Activated CD8-positive, alpha-beta memory T cell treated with anti-CD3 and anti-CD28 coated beads, Interleukin-2, amount 50 U/mL, for 48 hours (primary cell): ENCODE data around the gene GLIS1.

Experiments used
- DNase-seq: peaks from one replicate; pipeline ENCODE4 v3.0.0-alpha.2; 2020

GLIS1 gene

DNA sequence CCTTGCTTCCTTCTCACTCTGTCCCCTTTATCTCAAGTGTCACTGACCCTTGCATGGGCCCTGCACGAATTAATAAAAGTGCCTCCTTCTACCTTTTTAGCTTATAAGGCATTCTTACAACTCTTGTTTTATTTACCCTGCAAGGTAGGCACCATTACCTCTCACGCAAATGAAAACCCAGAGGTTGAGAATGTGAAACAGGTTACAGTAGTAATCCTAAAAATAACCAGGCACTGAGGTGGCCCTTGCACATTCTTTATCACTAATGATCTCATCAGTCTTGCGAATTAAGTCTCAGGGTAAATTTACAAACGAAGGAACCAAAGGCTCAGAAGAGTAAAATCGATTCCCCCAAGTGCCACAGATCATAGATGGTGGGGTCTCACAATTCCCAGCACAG, 3.7 kb downstream of the GLIS1 start:
- no peak for DNase-seq

DNA sequence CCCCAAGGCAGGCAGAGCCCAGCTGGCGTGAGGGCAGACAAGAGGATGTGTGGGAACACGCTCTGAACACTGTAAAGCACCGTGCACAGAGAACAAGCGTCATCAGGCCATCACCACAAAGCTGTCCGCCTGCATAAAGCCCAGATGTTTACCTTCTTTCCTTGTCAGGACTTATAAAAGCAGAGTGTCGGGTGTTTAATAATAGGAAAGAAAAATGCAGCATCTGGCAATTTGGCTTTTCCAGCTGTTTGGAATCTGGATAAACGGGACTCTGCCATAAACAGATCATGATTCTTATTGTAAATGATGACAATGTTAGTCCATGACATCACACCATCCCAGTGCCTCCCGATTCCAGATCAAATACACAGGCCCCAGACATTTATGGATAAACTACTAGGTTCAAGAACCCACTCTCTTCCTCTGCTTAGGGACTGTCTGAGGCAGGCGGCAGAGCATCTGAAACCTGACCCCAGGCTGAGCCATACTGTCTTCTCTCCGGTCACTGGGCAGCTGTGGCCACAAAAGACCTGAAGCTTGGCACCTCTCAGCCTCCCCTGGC, 4.2 kb downstream of the GLIS1 start:
- DNase-seq, result no peak

DNA sequence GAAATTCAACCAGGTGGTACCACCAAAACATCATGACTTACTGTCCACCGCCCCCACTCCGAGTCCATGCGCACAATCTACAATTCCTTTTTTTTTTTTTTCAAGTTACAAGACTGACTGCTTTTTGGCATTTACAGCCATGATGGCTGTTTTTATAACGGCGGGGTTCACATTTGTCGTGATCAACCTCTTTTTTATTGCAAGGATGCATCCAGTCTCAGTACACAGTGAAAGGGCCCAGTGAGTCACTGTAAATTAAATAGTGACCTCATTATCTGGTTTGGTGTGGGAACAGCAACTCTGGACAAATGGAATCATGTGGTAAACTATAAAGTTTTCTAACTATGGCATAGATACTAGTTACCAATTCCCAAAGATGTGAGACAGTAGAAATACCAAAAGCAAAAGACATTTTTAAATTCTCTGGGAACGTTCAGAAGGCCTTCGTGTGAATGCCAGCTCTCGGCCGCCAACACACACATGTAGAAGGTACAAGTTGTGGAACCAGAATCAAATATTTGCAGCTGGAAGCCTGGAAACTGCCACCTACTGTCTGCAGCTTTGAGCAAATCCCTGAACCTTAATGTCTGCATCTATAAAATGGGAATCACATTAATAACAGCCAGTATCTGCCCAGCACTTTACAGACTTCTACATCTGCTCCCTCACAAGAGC, 4.9 kb downstream of the GLIS1 start:
- DNase-seq, result no peak

DNA sequence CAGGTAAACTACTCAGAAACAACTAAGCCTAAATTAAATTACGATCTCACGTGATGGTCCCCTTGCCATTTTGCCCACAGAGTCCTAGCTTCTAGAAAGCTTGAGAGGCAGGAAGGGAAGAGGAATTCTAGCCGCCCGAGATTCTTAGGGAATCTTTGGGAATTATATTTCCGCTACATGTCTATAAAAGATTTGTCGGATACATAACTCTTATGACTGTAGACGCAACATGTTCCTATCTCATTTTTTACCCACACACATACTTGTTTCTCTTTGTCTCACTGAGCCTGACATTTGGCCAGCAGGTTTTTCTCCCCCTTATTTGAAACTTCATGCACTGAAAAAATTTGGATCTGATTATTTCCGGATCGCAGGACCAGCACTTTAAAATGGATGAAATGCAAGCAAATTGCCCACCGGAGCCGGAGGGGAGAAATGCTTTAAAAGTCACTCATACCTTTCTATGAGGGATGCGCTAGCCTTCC, 5.5 kb downstream of the GLIS1 start:
- no peak for DNase-seq

DNA sequence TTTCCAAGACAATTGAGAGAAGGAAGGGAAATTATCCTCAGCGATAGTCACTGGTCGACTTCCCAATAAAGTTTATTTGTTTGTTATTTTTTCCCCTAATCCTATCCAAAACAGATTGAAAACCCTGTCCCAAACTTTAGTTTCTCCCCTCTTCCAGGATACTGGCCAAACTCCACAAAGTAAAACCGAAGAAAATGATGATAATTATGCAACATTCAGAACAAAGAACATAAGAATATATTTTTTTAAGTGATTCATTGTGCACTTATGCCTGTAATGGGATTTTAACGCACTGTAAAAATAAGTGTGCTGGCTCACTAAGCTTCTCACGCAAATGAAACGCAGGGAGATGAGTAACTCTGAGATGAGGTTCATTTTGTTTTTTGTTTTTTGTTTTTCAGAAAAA, 6.0 kb downstream of the GLIS1 start:
- DNase-seq, result no peak

DNA sequence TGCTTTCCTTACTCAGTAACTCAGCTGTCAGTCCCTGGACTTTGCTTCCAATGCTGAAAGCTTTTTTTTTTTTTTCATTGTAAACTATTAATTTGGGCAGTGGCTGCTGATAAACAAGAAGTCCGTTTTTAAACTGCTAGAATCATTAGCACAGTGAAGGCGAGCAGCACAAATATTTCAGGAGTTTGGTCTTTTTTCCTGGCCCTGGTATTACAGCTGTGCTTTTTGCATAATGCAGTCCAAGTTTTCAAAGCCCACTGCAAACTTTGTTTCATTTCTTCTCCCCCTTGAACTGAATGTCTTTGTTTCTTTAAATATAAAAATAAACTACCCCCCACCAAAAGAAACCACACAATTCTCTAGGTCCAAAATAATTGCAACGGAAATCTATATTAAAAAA, 6.6 kb downstream of the GLIS1 start:
- no peak for DNase-seq

DNA sequence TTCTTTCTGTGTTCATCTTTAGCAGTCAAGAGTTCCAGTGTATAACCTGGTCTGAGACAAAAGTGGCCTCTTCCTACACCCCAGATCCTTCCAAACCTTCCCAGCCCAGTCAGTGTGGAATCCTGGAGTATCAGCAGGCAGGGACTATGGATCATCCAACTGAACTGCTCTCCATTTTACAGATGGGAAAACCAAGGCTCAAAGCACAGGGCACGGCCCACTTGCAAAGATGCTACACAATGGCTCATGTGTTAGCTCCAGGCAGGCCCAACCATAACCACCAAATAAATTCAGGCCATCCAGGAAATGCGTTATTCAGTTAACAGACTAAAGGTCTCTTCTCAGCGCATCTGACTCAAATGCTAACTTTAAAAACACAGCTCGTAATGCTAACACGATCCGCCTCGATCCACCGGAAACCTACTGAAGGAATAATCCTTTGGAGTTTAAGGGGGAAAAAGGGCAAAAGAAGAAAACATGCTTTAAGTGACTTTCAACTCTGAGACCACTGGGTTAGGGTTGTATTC, 7.1 kb downstream of the GLIS1 start:
- DNase-seq, result no peak

DNA sequence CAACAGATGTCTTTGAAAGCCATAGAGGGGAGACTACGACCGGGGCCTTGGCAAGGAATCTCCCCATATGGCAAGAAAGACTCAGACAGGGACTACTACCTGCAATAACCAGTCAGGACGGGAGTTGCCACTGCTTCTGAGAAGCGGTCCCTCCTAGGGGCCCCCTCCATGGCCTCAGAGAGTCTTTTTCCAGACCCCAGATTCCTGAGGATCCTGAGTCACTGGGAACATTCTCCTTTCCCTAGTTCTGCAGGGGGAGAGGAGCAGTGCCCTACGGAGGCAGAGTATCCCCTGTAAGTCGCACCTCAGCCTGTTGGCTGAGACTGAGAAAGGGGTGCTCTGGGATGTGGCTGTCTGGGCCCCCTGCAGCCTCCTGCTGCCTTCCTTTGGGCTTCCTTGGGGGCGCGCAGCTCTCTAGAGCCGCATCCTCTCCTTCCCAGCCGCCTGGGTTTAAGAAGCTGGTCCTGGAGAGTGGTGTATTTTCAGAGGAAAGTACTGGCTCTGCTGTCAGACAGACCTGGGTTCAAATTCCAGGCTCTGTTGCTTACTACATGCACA, 7.8 kb downstream of the GLIS1 start:
- no peak for DNase-seq

DNA sequence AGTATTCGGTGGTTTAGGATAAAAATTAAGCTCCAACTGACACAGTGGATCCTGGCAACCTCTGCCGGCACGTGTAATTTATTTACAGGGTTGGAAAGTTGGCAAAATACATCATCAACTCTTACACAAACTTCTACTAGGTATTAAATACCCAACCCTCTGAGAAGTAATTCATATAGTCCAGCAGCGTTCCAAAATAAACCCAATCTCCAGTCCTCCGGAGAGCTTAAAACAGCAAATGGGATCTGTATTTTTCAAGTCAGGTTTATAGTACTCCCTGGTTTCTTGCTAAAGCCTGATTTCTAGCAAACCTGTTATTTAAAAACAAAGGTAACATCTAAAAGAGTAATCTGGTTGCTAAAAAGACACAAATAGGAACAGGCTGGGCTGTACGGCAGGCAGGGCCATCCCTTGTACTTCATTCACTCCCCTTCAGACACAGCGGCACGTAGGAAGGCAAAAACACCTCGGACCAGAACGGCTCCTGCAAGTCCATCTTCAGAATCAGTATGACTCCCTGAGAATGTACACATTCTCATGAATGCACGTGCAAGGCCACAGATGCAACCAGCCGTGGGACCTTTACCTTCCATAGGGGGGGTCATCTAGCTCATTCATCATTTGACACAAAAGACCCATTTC, 8.6 kb downstream of the GLIS1 start:
- DNase-seq, result no peak

DNA sequence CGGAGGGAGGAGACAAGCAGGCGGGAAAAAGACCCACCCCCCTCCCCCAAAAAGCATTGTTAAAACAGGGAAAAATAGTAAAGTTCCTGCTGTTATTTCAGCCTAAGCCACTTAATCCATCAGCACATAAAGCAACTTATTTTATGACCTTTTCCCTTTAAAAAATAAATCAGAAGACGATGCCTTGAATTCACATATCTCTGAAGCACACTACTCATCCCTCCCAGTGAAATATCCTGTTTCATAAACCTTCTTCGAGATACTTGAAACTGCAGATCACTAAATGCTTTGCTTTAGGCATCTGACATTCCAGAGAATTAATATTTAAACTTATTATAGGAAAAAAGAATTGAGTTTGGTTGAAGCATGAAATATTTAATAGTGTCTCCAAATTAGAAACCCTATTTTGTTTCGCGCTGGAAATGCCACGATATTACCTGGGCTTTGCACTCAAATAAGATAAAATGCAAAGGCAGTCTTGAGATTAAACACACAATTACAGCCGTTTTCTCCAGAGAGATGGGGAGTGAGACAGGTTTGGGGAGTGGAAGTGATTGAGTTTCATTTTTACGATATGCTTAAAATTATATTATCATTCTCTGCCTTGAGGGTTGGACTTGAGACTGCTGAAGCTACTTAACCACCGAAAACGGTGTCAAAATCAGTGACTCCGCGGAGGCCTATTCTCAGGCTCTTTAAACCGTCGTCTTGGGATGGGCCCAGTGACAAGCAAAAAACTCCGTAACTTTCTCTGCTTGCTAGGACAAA, 9.3 kb downstream of the GLIS1 start:
- DNase-seq, result no peak

DNA sequence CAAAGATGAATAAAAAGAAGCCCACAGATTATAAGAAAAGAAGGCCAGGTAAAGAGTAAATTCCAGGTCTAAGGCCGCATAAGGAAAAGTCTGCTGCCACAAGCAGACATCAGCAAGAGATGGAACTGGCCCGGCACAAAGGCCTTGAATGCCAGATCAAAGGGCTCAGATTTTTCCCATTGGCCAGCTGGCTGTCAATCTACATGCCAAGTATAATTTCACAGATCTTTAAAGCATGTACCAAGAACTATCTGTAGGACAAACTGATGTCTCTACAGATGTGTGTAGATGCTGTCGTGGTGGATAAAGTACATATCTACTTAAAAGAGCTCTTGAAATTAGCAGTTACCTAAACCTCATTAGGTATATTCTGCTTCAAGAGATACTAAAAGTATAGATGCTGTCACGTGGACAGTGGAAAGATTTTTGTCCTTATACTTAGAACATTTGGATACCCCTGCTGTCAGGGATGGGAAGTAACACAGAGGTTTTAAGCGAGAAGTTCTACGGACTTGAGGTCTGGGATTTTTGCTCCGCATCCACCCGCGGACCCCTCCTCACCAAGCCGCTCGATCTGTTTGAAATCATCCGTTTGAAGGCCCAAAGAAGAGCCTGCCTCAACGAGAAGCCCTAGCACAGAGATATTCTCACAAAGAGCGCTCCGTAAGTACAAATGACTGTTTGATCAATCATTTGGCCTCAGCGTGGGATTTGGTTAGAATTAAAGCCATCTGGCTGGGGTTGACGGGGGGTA, 10.1 kb downstream of the GLIS1 start:
- no peak for DNase-seq

DNA sequence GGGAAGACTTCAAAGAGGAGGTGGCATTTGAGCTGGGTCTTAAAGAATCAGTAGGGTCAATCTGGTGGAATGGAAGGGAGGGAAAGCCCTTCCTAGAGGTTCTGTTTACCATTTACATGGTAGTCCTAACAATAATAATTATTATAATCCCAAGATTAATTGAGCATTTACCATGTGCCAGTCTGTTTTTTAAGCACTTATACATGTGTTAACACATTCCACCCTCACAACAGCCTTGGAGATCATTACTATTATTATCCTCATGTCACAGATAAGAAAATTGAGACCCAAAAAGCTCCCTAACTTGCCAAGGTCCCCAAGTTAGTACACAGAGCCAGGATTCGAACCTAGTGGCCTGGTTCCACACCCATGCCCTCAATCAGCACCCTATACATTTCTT, 10.8 kb downstream of the GLIS1 start:
- DNase-seq, result no peak

DNA sequence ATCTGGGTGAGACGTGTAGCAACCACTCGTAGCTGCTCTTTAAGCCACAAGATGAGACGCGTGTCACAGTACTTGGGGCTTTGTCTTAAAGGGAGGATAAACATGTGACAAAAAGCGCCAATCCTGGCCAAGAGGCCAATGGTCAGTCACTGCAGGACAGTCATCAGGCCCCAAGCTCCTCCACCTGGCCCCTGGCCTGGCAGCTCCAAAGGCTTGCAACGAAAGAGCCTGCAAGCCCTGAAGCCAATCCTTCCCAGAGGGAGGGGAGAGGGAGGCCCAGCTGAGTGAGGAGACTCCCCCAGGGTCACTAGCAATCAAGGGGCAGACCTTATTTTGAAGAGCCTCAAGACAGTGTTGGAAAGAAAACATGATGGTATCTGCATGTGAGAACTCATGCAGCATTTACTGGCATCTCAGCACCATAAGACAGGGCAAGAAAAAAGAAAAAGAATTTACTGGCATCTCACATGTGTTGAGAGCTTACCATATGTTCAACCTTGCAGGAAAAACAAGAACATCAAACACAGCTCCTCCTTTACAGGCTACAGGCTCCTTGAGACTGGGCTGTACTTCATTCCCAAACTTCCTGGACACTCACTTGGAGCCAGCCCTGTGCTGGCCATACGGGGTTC, 11.4 kb downstream of the GLIS1 start:
- DNase-seq, result no peak

DNA sequence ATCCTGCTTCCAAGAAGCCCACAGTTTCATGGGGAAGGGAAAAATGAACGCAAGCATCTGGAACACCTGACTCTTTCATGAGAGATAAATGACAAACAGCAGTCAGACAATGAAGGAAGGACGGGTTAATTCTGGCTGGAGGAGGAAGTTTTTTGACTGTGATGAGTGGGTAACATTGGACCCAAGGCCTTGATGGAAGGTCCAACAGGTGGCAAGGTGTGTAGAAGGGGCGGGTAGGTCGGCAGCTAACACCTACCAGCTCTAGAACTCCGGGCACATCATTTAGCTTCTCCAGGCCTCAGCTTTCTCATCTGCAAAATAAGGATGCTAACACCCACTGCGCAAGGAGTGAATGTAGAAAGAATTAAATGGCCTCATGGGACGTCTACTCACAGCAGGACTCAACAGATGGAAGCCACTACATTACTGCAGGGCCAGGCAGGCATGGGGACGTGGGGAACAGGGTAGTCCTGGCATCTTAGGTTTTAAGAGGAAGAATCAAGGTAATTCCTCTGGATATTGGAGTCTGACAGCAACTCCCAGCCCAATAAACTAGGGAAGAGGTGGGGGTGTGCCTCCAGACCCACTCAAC, 12.9 kb downstream of the GLIS1 start:
- DNase-seq, result no peak

DNA sequence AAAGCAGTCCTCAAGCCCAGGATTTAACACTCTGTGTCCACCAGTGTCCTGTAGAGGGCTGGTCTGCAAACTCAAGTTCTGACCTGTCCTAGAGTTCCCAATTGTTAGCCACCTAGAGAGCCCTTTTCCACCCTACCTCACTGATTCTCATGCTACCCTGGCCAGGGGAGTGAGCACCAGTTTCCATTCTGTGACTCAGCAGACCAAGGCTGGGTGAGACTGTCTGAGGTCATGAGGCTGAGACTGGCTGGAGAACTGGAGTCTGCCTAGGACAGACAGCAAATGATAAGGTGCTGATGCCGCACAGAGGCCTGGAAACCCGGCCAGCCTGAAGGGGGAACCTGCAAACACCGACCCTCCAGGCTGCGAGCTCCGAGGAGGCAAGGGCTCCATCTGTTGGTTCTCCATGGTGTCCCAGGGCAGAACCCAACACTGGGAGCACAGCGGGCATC, 13.7 kb downstream of the GLIS1 start:
- DNase-seq, result no peak

DNA sequence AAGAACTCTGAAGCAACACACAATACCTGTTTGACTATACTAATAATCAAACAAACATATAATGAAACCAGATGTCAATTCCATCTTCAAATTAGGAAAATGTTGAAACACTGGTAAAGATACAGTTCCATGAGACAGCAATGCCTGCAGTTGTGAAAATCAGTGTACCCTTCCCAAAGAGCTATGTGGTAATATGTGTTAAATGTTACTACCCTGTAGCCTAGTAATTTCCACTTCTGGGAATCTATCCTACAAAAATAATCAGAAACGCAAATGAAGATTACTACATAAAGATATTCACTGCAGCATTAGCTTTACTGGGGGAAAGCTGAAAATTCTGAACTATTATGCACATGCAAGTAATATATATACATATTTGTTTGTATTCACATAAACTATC, 16.9 kb downstream of the GLIS1 start:
- no peak for DNase-seq

DNA sequence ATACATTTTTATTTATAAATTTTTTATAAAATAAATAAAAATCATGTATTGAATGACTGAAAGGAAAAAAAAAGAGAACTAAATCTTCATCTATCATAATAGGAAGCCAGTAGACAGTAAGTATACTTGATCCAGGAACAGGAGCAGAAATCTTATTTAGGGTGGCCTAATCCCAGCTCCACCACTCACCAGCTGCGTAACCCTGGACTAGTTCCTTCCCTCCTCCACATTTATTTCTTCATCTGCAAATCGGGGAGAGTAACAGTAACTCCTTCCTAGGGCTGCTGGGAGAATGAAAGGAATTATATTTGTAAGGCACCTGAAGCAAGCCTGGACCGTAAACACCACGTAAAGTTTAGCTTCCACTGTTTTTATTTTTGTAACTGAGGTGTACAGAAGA, 17.9 kb downstream of the GLIS1 start:
- no peak for DNase-seq

DNA sequence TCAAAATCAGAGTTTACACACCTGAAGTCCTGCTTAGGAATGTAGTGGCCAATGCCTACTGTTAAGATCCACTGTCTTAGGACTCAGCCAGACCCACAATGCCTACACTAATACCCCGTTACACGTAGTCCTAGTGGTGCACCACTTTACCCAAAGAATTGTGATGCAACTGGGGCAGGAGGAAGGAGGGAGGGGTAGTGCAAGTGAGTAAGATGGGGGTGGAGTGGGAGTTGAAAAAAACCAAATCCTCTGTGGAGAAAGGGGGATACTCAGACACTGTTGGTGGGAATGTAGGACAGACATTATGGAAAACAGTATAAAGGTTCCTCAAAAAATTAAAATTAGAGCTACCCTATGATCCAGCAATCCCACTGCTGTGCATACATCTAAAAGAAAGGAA, 19.5 kb downstream of the GLIS1 start:
- no peak for DNase-seq

DNA sequence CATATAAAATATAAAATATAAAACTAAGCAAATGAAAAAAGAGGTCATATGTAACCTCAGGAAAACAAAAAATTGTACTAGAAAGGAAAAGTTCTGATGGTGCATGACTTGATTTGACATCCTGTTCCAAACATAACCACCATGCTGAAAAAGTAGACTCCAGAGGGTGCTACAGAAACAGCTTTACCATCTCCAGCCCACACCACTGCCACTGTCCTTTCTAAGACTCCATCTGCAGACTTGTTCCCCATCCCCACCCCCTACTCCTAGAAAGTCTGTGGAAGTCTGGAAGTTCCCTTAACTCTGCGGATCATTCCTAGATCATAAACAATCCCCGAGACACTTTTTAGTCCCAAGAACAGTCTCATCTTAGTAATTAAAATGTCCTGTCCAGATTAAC, 20.5 kb downstream of the GLIS1 start:
- no peak for DNase-seq

DNA sequence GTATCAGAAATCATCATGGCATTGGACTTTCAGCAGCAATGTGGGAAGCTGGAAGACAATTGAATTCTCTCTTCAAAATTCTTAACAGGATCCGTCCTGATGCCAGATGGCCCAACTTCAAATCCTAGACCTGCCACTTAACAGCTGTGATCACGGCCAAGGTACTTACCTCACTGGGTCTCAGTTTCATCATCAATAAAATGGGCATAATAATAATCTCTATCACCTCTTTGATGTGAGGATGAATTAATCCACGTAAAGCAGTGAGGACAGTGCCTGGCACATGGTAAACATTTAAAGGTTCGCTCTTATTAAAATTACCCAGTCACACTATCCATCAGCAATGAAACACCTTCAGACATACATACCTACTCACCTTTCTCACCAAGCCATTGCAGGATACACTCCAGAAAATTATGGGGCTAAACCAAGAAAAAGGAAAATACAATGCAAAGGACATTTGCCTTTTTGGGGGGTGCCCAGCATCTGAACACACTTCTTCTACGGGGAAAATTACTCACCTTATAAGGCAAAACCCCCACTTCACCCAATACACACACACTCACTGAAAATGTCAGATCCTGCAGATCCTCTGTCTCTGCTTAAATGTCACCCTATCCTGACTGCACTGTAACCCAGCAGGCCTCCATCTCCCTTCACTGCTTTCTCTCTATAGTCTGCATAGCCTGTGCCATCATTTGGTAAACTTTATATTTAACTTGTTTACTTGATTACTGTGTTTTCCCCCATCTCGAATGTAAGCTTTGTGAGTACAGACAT, 21.7 kb downstream of the GLIS1 start:
- DNase-seq, result no peak

DNA sequence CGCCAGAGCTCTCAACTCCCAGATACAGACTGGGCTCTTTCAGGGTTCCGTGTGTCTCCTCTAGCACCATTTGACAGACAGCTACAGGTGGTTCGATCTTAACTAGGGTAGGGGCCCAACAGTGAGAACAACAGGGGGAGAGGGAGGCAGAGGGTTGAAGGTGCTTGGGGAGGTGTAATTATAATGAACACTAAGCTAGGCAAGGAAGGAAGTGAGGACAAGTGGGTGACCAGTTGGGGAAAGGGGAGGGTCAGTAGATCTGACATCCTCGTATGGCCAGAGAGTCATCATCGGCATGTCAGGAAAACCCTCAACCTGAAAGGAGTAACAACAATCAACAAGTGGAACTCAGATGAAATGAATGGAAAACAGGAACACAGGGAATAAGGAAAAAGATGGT, 22.8 kb downstream of the GLIS1 start:
- DNase-seq, result no peak
